Measurements from ENCODE around the gene CHML. TPM values are rescaled to one million over a fixed set of nuclear protein-coding genes. Genes with fewer than 3 reads are reported as not detected.

The CHML gene
- total and polyA plus RNA-seq, 2 experiments from 2014 or later: 19.9 to 66.8 TPM

DNA sequence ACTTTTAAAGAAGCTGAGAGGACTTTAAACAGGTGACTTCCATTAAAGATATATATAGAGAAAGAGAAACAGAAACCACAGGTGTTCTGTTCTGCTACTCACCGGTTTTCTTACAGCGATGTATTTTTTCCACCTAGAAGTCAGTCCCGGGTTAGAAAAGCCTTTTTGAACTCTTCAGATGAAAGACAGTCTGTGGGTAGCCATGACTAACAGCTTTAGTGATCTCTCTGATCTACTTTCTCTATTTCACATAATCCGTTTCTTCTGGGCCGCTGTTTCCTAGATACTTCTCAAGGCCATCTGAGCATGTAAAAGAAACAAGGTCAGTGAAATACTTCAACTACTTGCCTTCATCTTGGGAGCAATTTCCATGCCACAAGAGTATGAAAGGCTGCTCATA is 37.0 kb upstream of the CHML start:
- DNase-seq (ENCODE audit: low spot score): no peak
- Histone ChIP-seq H3K36me3 (ENCODE audit: insufficient read depth) (no peaks in the 10 kb centered on the region), H3K27ac (ENCODE audit: low read depth) (no peak overlapping the region), H2AFZ (no peak overlapping the region), H4K20me1 (replicated peaks; ENCODE audit: insufficient read depth) (no peaks in the 10 kb centered on the region), H3K4me1 (ENCODE audit: insufficient read depth) (no peaks in the 10 kb centered on the region), H3K4me2 (no peak overlapping the region), H3K27me3 (ENCODE audit: insufficient read depth) (no peaks in the 10 kb centered on the region), H3F3A (replicated peaks; ENCODE audit: low read depth) (no peaks in the 10 kb centered on the region), H3K79me2 (replicated peaks; ENCODE audit: insufficient read depth) (no peaks in the 10 kb centered on the region), H3K4me3 (no peak overlapping the region), H3K9me2 (ENCODE audit: insufficient read depth) (no peaks in the 10 kb centered on the region; the same call in 1 of the 2 replicates)
- Mint-ChIP-seq H3K27me3 (ENCODE audit: insufficient read depth, low read depth, poor library complexity) (no peaks in the 10 kb centered on the region), H3K9me3 (no peaks in the 10 kb centered on the region), H3K27ac (no peak overlapping the region), H3K4me1 (no peaks in the 10 kb centered on the region), H3K4me3 (no peak overlapping the region), H3K36me3 (ENCODE audit: low read depth) (no peaks in the 10 kb centered on the region)
- TF ChIP-seq JUNB (IDR thresholded peaks at IDR 0.05; ENCODE audit: unreplicated experiment) (no peak), NANOG (IDR thresholded peaks at IDR 0.05; ENCODE audit: borderline replicate concordance) (no peak), ZNF331 (CRISPR knock-in tag; IDR thresholded peaks at IDR 0.05; ENCODE audit: low read depth) (no peak), ZNF114 (CRISPR knock-in tag; IDR thresholded peaks at IDR 0.05) (no peak), EZH2 (IDR thresholded peaks at IDR 0.05; ENCODE audit: low read depth, unreplicated experiment) (no peak), CREB1 (CRISPR knock-in tag; IDR thresholded peaks at IDR 0.05; ENCODE audit: low read depth) (no peak), STAT1 (IDR thresholded peaks at IDR 0.05; ENCODE audit: unreplicated experiment) (no peak), POLR2AphosphoS5 (IDR thresholded peaks at IDR 0.05; ENCODE audit: low read depth) (no peak), EZH2phosphoT487 (IDR thresholded peaks at IDR 0.05; ENCODE audit: unreplicated experiment) (no peak)
- TF ChIP-seq, protein P1, sequence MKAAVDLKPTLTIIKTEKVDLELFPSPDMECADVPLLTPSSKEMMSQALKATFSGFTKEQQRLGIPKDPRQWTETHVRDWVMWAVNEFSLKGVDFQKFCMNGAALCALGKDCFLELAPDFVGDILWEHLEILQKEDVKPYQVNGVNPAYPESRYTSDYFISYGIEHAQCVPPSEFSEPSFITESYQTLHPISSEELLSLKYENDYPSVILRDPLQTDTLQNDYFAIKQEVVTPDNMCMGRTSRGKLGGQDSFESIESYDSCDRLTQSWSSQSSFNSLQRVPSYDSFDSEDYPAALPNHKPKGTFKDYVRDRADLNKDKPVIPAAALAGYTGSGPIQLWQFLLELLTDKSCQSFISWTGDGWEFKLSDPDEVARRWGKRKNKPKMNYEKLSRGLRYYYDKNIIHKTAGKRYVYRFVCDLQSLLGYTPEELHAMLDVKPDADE (IDR thresholded peaks at IDR 0.05): no peak
- TF ChIP-seq, protein P2, sequence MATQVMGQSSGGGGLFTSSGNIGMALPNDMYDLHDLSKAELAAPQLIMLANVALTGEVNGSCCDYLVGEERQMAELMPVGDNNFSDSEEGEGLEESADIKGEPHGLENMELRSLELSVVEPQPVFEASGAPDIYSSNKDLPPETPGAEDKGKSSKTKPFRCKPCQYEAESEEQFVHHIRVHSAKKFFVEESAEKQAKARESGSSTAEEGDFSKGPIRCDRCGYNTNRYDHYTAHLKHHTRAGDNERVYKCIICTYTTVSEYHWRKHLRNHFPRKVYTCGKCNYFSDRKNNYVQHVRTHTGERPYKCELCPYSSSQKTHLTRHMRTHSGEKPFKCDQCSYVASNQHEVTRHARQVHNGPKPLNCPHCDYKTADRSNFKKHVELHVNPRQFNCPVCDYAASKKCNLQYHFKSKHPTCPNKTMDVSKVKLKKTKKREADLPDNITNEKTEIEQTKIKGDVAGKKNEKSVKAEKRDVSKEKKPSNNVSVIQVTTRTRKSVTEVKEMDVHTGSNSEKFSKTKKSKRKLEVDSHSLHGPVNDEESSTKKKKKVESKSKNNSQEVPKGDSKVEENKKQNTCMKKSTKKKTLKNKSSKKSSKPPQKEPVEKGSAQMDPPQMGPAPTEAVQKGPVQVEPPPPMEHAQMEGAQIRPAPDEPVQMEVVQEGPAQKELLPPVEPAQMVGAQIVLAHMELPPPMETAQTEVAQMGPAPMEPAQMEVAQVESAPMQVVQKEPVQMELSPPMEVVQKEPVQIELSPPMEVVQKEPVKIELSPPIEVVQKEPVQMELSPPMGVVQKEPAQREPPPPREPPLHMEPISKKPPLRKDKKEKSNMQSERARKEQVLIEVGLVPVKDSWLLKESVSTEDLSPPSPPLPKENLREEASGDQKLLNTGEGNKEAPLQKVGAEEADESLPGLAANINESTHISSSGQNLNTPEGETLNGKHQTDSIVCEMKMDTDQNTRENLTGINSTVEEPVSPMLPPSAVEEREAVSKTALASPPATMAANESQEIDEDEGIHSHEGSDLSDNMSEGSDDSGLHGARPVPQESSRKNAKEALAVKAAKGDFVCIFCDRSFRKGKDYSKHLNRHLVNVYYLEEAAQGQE (IDR thresholded peaks at IDR 0.05; ENCODE audit: unreplicated experiment): no peak
- TF ChIP-seq, protein P3, sequence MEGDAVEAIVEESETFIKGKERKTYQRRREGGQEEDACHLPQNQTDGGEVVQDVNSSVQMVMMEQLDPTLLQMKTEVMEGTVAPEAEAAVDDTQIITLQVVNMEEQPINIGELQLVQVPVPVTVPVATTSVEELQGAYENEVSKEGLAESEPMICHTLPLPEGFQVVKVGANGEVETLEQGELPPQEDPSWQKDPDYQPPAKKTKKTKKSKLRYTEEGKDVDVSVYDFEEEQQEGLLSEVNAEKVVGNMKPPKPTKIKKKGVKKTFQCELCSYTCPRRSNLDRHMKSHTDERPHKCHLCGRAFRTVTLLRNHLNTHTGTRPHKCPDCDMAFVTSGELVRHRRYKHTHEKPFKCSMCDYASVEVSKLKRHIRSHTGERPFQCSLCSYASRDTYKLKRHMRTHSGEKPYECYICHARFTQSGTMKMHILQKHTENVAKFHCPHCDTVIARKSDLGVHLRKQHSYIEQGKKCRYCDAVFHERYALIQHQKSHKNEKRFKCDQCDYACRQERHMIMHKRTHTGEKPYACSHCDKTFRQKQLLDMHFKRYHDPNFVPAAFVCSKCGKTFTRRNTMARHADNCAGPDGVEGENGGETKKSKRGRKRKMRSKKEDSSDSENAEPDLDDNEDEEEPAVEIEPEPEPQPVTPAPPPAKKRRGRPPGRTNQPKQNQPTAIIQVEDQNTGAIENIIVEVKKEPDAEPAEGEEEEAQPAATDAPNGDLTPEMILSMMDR (conservative IDR thresholded peaks at IDR 0.05; ENCODE audit: low read depth in 2 of 2): no peak
- TF ChIP-seq, protein P4, sequence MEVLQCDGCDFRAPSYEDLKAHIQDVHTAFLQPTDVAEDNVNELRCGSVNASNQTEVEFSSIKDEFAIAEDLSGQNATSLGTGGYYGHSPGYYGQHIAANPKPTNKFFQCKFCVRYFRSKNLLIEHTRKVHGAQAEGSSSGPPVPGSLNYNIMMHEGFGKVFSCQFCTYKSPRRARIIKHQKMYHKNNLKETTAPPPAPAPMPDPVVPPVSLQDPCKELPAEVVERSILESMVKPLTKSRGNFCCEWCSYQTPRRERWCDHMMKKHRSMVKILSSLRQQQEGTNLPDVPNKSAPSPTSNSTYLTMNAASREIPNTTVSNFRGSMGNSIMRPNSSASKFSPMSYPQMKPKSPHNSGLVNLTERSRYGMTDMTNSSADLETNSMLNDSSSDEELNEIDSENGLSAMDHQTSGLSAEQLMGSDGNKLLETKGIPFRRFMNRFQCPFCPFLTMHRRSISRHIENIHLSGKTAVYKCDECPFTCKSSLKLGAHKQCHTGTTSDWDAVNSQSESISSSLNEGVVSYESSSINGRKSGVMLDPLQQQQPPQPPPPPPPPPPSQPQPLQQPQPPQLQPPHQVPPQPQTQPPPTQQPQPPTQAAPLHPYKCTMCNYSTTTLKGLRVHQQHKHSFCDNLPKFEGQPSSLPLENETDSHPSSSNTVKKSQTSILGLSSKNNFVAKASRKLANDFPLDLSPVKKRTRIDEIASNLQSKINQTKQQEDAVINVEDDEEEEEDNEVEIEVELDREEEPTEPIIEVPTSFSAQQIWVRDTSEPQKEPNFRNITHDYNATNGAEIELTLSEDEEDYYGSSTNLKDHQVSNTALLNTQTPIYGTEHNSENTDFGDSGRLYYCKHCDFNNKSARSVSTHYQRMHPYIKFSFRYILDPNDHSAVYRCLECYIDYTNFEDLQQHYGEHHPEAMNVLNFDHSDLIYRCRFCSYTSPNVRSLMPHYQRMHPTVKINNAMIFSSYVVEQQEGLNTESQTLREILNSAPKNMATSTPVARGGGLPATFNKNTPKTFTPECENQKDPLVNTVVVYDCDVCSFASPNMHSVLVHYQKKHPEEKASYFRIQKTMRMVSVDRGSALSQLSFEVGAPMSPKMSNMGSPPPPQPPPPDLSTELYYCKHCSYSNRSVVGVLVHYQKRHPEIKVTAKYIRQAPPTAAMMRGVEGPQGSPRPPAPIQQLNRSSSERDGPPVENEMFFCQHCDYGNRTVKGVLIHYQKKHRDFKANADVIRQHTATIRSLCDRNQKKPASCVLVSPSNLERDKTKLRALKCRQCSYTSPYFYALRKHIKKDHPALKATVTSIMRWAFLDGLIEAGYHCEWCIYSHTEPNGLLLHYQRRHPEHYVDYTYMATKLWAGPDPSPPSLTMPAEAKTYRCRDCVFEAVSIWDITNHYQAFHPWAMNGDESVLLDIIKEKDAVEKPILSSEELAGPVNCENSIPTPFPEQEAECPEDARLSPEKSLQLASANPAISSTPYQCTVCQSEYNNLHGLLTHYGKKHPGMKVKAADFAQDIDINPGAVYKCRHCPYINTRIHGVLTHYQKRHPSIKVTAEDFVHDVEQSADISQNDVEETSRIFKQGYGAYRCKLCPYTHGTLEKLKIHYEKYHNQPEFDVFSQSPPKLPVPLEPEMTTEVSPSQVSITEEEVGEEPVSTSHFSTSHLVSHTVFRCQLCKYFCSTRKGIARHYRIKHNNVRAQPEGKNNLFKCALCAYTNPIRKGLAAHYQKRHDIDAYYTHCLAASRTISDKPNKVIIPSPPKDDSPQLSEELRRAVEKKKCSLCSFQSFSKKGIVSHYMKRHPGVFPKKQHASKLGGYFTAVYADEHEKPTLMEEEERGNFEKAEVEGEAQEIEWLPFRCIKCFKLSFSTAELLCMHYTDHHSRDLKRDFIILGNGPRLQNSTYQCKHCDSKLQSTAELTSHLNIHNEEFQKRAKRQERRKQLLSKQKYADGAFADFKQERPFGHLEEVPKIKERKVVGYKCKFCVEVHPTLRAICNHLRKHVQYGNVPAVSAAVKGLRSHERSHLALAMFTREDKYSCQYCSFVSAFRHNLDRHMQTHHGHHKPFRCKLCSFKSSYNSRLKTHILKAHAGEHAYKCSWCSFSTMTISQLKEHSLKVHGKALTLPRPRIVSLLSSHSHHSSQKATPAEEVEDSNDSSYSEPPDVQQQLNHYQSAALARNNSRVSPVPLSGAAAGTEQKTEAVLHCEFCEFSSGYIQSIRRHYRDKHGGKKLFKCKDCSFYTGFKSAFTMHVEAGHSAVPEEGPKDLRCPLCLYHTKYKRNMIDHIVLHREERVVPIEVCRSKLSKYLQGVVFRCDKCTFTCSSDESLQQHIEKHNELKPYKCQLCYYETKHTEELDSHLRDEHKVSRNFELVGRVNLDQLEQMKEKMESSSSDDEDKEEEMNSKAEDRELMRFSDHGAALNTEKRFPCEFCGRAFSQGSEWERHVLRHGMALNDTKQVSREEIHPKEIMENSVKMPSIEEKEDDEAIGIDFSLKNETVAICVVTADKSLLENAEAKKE (CRISPR knock-in tag; IDR thresholded peaks at IDR 0.05): no peak
- ATAC-seq: no peak

Measured in GM23338 (cell line).